ENCODE measurements around the gene MRPS12.

MRPS12 gene

GRCh38 chr19:38900743-38901190, 30.0 kb upstream of the MRPS12 start:
- H3K4me3 ChIP-seq = peak overlapping the region; percentile 91
- no peak for DNase-seq (ENCODE audit: low spot score)
- no peak for TF ChIP-seq CTCF (IDR thresholded peaks at IDR 0.05)
- peak overlapping the region in 1 of 2 donors; percentile 91 for H3K27ac ChIP-seq

GRCh38 chr19:38901683-38902082, 29.1 kb upstream of the MRPS12 start:
- Histone ChIP-seq H3K27ac (no peak overlapping the region), H3K4me3 (no peak overlapping the region)
- no peak for DNase-seq (ENCODE audit: low spot score)
- no peak for TF ChIP-seq CTCF (IDR thresholded peaks at IDR 0.05)

GRCh38 chr19:38904581-38905539, 25.9 kb upstream of the MRPS12 start:
- H3K4me3 ChIP-seq = no peak overlapping the region
- H3K27ac ChIP-seq = no peak overlapping the region
- no peak for TF ChIP-seq CTCF (IDR thresholded peaks at IDR 0.05)
- no peak for DNase-seq (ENCODE audit: low spot score)

- no peak for DNase-seq (ENCODE audit: low spot score)
- H3K27ac ChIP-seq = no peak overlapping the region
- TF ChIP-seq CTCF (IDR thresholded peaks at IDR 0.05) = no peak
- no peak overlapping the region for H3K4me3 ChIP-seq
Measured at GRCh38 chr19:38905620-38906019, 25.1 kb upstream of the MRPS12 start.

- Histone ChIP-seq H3K4me3 (no peak overlapping the region), H3K27ac (no peak overlapping the region)
- TF ChIP-seq CTCF (IDR thresholded peaks at IDR 0.05) = no peak
- no peak for DNase-seq (ENCODE audit: low spot score)
Measured at GRCh38 chr19:38907227-38907626, 23.5 kb upstream of the MRPS12 start.

GRCh38 chr19:38907670-38908069, 23.1 kb upstream of the MRPS12 start:
- no peak for TF ChIP-seq CTCF (IDR thresholded peaks at IDR 0.05)
- DNase-seq (ENCODE audit: low spot score) = no peak
- Histone ChIP-seq H3K27ac (no peak overlapping the region), H3K4me3 (no peak overlapping the region)

- no peak for TF ChIP-seq CTCF (IDR thresholded peaks at IDR 0.05)
- DNase-seq (ENCODE audit: low spot score) = no peak
- no peak overlapping the region for H3K27ac ChIP-seq
Measured at GRCh38 chr19:38908911-38909310, 21.8 kb upstream of the MRPS12 start.

More at GRCh38 chr19:38908911-38909310, 21.8 kb upstream of the MRPS12 start:
- no peak overlapping the region for H3K4me3 ChIP-seq

All from coronary artery (tissue), 2 donors.